ENCODE measurements around the gene NPL.

NPL gene

GRCh38 chr1:182842265-182842664 lies 52.7 kb downstream of the NPL start:
- DNase-seq (ENCODE audit: low spot score), result no peak
- TF ChIP-seq CTCF (IDR thresholded peaks at IDR 0.05; ENCODE audit: borderline replicate concordance, control extremely low read depth, extremely low read depth, insufficient read depth, missing control alignments), result no peak
- in situ Hi-C loops (cut with MboI; ENCODE audit: low sequenced_read_pairs, unreplicated experiment), result no loop called here

- in situ Hi-C loops (cut with MboI; ENCODE audit: low sequenced_read_pairs, unreplicated experiment), result no loop called here
- TF ChIP-seq CTCF (IDR thresholded peaks at IDR 0.05; ENCODE audit: borderline replicate concordance, control extremely low read depth, extremely low read depth, insufficient read depth, missing control alignments), result no peak
- no peak for DNase-seq (ENCODE audit: low spot score)
These were observed 55.8 kb downstream of the NPL start for GRCh38 chr1:182845379-182845778.

GRCh38 chr1:182845894-182846293 lies 56.3 kb downstream of the NPL start:
- DNase-seq (ENCODE audit: low spot score), result no peak
- in situ Hi-C loops (cut with MboI; ENCODE audit: low sequenced_read_pairs, unreplicated experiment), result no loop called here
- TF ChIP-seq CTCF (IDR thresholded peaks at IDR 0.05; ENCODE audit: borderline replicate concordance, control extremely low read depth, extremely low read depth, insufficient read depth, missing control alignments), result no peak

- no peak for DNase-seq (ENCODE audit: low spot score)
- TF ChIP-seq CTCF (IDR thresholded peaks at IDR 0.05; ENCODE audit: borderline replicate concordance, control extremely low read depth, extremely low read depth, insufficient read depth, missing control alignments), result no peak
- in situ Hi-C loops (cut with MboI; ENCODE audit: low sequenced_read_pairs, unreplicated experiment), result no loop called here
These were observed 57.5 kb downstream of the NPL start for GRCh38 chr1:182847105-182847504.

GRCh38 chr1:182848736-182849135 lies 59.2 kb downstream of the NPL start:
- no peak for TF ChIP-seq CTCF (IDR thresholded peaks at IDR 0.05; ENCODE audit: borderline replicate concordance, control extremely low read depth, extremely low read depth, insufficient read depth, missing control alignments)
- in situ Hi-C loops (cut with MboI; ENCODE audit: low sequenced_read_pairs, unreplicated experiment), result no loop called here
- DNase-seq (ENCODE audit: low spot score), result no peak

GRCh38 chr1:182850319-182850718 lies 60.7 kb downstream of the NPL start:
- no peak for DNase-seq (ENCODE audit: low spot score)
- no peak for TF ChIP-seq CTCF (IDR thresholded peaks at IDR 0.05; ENCODE audit: borderline replicate concordance, control extremely low read depth, extremely low read depth, insufficient read depth, missing control alignments)
- in situ Hi-C loops (cut with MboI; ENCODE audit: low sequenced_read_pairs, unreplicated experiment), result no loop called here

- TF ChIP-seq CTCF (IDR thresholded peaks at IDR 0.05; ENCODE audit: borderline replicate concordance, control extremely low read depth, extremely low read depth, insufficient read depth, missing control alignments), result no peak
- no peak for DNase-seq (ENCODE audit: low spot score)
- in situ Hi-C loops (cut with MboI; ENCODE audit: low sequenced_read_pairs, unreplicated experiment), result no loop called here
These were observed 62.3 kb downstream of the NPL start for GRCh38 chr1:182851825-182852224.

Data from GM13976 (cell line).